Activated naive CD4-positive, alpha-beta T cell treated with anti-CD3 and anti-CD28 coated beads, Interleukin-2, amount 50 U/mL, for 24 hours (primary cell): ENCODE results near the gene NSMCE1.
"Not testable (repeated sequence)": the region's sequence is repeated elsewhere in the genome, so short reads cannot be mapped to it uniquely, and the experiment has no call there.

Experiments
- H3K27ac Mint-ChIP-seq: one replicate; pipeline ENCODE4 v1.8.0; 2021; ENCODE audit warnings: mild to moderate bottlenecking, mixed read lengths
- H3K27me3 Mint-ChIP-seq: one replicate; pipeline ENCODE4 v1.8.0; 2021; ENCODE audit warnings: mixed read lengths
- H3K36me3 Mint-ChIP-seq: one replicate; pipeline ENCODE4 v1.8.0; 2021; ENCODE audit warnings: mixed read lengths
- H3K4me1 Mint-ChIP-seq: one replicate; pipeline ENCODE4 v1.8.0; 2021; ENCODE audit warnings: mixed read lengths
- H3K4me3 Mint-ChIP-seq: one replicate; pipeline ENCODE4 v1.8.0; 2021; ENCODE audit warnings: mild to moderate bottlenecking, mixed read lengths
- H3K9me3 Mint-ChIP-seq: one replicate; pipeline ENCODE4 v1.8.0; 2021; ENCODE audit warnings: mixed read lengths

NSMCE1 gene

DNA sequence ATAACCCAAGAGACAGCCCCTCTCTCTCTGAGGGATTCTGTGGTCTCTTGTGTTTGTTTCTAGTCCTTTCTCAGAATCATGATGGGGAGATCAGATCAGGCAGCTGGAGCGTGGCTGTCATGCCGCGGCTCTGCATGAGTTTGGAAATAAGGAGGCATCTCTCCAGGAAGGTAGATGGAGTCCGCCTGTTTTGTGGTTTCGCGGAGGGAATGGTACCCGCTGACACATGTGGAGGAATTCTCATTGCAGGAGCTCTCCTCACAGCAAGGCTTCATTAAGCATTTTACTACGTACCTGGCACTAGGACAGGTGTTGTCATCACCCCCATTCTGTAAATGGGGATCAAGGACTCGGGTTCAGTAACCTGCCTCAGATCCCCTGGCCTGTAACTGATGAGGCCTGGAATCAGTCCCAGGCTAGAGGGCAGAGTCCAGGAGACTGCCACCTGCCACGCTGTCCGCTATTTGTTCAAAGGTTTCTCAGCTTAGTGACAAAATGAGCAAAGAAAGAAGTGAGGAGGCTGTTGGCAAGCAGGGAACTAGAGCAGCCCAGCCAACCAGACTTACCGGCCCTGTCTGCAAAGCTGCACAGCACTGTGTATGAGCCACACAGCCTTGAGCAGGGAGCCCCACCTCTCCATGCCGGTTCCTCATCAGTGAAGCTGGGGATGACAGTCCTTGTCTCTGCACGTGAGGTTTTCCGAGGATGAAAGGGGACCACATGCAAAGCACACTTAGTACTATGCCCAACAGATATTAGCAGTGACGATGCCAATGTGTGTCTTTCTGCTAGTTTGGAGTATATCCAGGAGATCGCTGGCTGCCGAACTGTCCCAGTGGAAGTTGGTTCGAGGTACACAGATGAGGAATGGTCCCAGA lies 54.2 kb downstream of the NSMCE1 start:
- Mint-ChIP-seq H3K36me3 (peaks cover 5% of the 10 kb centered on the region), H3K27me3 (no peaks in the 10 kb centered on the region), H3K9me3 (no peaks in the 10 kb centered on the region), H3K27ac (peak overlapping the region; percentile 35), H3K4me3 (no peak overlapping the region), H3K4me1 (peaks cover 22% of the 10 kb centered on the region)

DNA sequence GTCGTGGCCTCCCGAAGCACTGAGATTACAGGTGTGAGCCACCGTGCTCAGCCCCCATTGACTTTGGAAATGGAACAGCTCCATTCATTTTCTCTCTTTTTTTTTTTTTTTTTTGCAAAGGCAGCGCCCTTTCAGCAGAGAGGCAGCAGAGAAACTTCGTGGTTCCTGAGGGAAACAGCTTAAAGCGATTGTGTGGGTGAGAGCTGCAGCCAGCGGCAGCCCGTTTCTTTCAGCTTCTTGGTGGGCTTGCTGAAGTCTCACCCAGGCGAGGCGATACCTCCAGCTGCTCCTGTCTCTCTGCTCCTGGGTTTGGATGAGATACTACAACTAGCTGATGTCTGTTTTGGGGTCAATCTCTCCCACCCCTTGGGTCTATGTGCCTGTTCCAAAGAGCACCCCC lies 57.5 kb downstream of the NSMCE1 start:
- H3K4me1 Mint-ChIP-seq: peaks cover 25% of the 10 kb centered on the region
- no peak overlapping the region for H3K4me3 Mint-ChIP-seq
- H3K36me3 Mint-ChIP-seq: peaks cover 8% of the 10 kb centered on the region
- H3K9me3 Mint-ChIP-seq: no peaks in the 10 kb centered on the region
- H3K27me3 Mint-ChIP-seq: no peaks in the 10 kb centered on the region
- no peak overlapping the region for H3K27ac Mint-ChIP-seq

DNA sequence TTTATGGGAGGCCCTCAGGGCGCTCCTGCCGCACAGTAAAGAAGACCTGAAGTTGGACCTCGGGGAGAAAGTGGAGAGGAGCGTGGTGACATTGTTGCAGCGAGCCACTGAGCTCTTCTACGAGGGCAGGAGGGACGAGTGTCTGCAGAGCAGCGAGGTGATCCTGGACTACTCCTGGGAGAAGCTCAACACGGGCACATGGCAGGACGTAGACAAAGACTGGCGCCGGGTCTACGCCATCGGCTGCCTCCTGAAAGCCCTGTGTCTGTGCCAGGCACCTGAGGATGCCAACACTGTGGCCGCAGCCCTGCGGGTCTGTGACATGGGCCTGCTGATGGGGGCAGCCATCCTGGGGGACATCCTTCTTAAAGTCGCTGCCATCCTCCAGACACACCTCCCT lies 58.4 kb downstream of the NSMCE1 start:
- peaks cover 4% of the 10 kb centered on the region for H3K36me3 Mint-ChIP-seq
- no peak overlapping the region for H3K4me3 Mint-ChIP-seq
- peaks cover 25% of the 10 kb centered on the region for H3K4me1 Mint-ChIP-seq
- no peaks in the 10 kb centered on the region for H3K27me3 Mint-ChIP-seq
- no peak overlapping the region for H3K27ac Mint-ChIP-seq
- no peaks in the 10 kb centered on the region for H3K9me3 Mint-ChIP-seq

DNA sequence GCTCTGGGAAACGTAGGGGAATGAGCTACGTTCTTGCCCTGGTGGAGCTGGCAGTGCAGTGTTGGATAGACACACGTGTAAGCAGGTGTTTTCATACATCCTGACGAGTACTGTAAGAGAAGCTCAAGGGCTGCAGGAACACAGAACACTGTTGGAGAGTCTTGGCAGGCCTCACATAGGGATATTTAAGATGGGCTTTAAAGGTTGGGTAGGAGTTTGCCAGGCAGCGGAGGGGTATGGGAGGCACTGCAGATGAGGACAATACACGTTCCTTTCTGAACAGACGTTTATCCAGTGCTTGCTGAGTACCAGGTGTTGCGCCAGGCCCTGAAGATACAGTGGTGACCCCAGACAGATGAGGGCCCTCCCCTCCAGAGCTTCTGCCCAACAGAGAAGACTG lies 59.0 kb downstream of the NSMCE1 start:
- Mint-ChIP-seq H3K27me3 (no peaks in the 10 kb centered on the region), H3K27ac (no peak overlapping the region), H3K36me3 (peaks cover 4% of the 10 kb centered on the region), H3K4me1 (peaks cover 25% of the 10 kb centered on the region), H3K9me3 (no peaks in the 10 kb centered on the region), H3K4me3 (no peak overlapping the region)

DNA sequence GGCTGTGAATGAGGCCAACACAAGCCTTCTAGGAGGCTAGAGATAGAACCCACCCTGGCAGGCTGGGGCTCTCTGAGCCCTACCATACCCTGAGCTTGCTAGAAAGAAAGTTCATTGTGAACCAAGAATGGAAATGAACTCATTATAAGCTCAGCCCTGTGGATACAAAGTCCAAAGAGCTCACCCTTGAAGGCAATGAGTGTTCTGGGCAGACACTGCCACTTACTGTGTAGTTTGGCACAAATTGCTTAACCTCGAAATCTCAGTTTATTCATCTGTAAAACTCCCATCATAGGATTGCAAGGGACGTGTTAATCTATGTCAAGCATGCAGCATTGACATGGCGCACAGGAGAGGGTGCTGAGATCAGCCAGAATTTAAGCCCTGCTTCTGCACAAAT lies 59.8 kb downstream of the NSMCE1 start:
- H3K4me1 Mint-ChIP-seq: peaks cover 30% of the 10 kb centered on the region
- H3K27me3 Mint-ChIP-seq: no peaks in the 10 kb centered on the region
- no peak overlapping the region for H3K4me3 Mint-ChIP-seq
- H3K27ac Mint-ChIP-seq: no peak overlapping the region
- no peaks in the 10 kb centered on the region for H3K9me3 Mint-ChIP-seq
- H3K36me3 Mint-ChIP-seq: peaks cover 4% of the 10 kb centered on the region

DNA sequence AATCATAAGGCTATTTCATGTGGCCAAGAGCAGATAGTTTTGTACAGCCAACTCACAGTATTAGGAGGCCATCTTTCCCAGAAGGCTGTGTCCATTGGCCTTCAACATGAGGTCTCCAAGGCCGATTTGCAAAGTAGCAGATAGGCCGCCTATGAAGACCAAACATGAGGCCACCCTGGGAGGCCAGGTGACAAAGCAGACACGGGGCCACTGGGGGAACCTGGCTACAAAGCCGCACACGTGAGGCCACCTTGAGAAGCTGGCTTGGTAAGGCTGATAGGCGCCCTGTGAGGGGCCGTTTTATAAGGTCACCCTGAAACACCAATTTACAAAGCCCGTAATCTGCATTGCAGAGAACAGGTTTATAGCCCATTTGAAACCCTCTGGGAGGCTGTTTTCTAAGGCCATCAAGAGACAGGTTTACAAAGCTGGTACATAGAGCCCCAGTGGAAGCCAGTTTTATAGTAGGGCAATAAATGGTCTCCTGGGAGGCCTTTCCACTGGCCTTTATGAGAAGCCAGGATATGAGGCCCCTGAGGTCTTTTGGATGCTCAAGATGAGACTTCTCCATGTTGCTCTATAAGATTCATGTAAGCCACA lies 60.4 kb downstream of the NSMCE1 start:
- Mint-ChIP-seq H3K4me3 (no peak overlapping the region), H3K27ac (no peak overlapping the region), H3K4me1 (peaks cover 26% of the 10 kb centered on the region), H3K9me3 (no peaks in the 10 kb centered on the region), H3K27me3 (no peaks in the 10 kb centered on the region), H3K36me3 (peaks cover 4% of the 10 kb centered on the region)

DNA sequence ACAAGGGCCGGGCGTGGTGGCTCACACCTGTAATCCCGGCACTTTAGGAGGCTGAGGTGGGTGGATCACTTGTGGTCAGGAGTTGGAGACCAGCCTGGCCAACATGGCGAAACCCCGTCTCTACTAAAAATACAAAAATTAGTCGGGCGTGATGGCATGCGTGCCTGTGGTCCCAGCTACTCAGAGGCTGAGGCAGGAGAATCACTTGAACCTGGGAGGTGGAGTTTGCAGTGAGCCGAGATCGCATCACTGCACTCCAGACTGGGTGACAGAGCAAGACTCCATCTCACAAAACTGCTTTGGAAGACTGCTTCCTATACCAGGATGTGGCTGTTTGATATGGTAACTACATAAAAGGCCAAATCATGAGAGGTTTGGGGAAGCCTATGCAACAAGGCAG lies 61.5 kb downstream of the NSMCE1 start:
- not testable (repeated sequence) for H3K9me3 Mint-ChIP-seq, H3K36me3 Mint-ChIP-seq, H3K27me3 Mint-ChIP-seq, H3K27ac Mint-ChIP-seq, H3K4me3 Mint-ChIP-seq
- H3K4me1 Mint-ChIP-seq: peaks cover 32% of the 10 kb centered on the region

DNA sequence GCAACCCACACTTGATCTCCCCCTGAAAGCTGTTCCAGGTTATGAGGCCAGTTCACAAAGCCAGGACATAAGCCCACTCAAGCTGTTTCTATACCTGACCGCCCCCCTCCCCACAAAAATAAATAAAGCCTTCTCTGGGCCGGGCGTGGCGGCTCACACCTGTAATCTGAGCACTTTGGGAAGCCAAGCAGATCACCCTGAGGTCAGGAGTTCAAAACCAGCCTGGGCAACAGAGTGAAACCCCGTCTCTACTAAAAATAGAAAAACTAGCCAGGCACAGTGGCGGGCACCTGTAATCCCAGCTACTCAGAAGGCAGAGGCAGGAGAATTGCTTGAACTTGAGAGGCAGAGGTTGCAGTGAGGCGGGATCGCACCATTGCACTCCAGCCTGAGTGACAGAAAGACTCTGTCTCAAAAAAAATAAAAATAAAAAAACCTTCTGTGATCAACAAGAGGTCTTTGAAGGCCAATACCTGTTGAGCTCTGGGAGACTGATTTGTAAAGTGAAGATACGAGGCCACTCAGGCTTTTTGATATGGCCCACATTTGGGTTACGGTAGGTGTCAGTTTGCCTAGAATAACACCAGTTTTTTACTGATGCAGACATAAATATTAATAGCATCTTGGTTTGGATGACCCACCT lies 63.0 kb downstream of the NSMCE1 start:
- Mint-ChIP-seq H3K36me3 (peaks cover 4% of the 10 kb centered on the region), H3K27me3 (no peaks in the 10 kb centered on the region), H3K4me1 (peaks cover 35% of the 10 kb centered on the region), H3K9me3 (no peaks in the 10 kb centered on the region), H3K4me3 (no peak overlapping the region), H3K27ac (no peak overlapping the region)

DNA sequence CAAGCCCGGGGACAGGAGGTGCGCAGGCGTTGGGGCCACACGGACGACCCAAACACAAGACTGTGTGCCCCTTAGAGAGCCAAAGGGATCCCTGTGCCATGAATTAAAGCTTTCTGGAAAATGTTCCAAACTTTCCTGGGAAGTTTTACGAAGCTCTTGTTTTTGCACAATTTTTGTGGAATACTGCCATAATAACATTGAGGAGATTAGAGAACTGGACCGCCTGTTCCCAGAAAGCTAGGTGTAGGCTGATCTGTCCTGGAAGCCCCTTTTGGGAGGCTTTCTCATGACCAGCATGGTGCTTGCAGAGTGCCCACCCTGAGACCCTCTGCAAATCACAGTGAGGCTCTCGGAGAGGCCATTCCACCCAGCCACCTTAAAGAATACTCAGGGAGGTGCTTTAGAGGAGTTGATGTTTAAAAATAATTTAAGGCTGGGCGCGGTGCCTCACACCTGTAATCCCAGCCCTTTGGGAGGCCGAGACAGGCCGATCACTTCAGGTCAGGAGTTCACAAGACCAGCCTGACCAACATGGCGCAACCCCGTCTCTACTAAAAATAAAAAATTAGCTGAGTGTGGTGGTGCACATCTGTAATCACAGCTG lies 64.2 kb downstream of the NSMCE1 start:
- no peaks in the 10 kb centered on the region for H3K27me3 Mint-ChIP-seq
- H3K27ac Mint-ChIP-seq: peak overlapping the region; percentile 99
- no peaks in the 10 kb centered on the region for H3K9me3 Mint-ChIP-seq
- H3K4me3 Mint-ChIP-seq: peak overlapping the region; percentile 97
- H3K4me1 Mint-ChIP-seq: peaks cover 46% of the 10 kb centered on the region
- H3K36me3 Mint-ChIP-seq: peaks cover 4% of the 10 kb centered on the region

DNA sequence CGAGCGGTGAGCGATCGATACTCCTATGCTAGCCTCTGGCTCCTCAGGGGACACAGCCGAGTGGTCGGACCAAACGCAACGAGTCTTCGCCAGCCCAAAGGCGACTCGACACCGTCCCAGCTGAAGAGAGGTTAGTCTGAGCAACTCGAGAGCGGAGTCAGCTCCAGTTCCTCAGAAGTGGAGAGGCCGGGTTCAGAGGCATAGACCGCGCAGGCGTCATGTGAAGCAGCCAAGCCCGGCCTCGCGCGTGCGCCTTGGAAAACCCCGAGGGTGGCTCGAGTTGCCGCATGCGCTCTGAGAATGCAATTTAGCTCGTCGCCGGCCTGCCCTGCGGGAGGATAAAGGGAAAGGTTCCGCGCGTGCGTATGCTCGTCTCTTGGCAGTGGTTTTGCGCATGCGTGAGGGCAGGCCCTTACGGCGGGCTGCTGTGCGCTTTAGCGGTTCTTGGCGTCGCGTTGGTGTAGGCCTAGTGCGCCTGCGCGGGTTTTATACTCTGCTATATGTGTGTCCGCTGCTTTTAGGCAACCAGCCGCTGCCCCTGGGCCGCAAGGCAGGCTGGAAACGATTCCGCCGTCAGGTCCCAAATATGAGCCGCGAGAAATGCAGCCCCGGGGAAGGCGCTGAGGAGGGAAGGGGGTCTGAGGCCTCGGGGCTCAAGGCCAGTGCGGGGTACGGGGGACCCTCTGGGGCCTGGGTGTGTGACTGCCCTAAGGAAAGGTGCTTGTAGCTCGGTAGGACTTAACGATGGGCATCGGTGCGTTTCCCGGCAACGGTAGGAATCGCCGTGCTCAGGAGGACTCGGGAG lies 64.9 kb downstream of the NSMCE1 start, which contains the start of gene KDM8:
Gene KDM8, plus strand, starts transcription at position 20 of the 805 bp plus-strand sequence. CDS start 6,598 bp downstream, outside the sequence.
- Mint-ChIP-seq H3K27ac (peak within 1 kb of the TSS; percentile 99), H3K27me3 (no peaks in the 10 kb centered on the region), H3K4me1 (peaks cover 53% of the 10 kb centered on the region), H3K36me3 (peaks cover 4% of the 10 kb centered on the region), H3K9me3 (no peaks in the 10 kb centered on the region), H3K4me3 (peak within 1 kb of the TSS; percentile 97)

DNA sequence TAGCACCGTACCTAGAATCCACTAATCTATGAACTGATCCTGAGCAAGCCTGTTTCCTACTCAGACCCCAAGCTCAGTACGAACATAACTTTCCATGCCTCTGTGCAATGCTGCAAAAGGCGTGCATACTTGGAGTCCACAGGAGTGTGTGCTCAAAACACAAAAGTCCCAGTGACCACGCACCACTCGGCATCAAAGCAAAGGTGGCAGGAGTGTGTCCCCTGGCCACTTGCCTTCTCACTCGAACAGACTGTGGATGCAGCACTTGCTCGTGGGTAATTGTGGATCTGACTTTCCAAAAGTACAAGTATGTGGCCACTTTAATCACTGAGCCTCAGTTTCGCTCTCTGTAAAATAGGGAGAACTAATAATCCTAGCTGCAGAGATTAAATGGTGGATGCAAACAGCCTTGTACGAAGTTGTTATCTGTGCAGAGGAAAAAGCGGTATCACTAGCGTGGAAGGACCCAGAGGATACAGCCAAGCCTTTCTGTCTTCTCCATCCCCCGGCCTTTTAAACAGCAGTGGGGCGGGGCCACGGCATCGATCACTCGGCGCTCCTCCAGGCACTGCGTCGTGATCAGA lies 65.6 kb downstream of the NSMCE1 start:
- Mint-ChIP-seq H3K4me3 (peak overlapping the region; percentile 97), H3K27me3 (no peaks in the 10 kb centered on the region), H3K27ac (peak overlapping the region; percentile 99), H3K9me3 (no peaks in the 10 kb centered on the region), H3K4me1 (peaks cover 60% of the 10 kb centered on the region), H3K36me3 (peaks cover 4% of the 10 kb centered on the region)

DNA sequence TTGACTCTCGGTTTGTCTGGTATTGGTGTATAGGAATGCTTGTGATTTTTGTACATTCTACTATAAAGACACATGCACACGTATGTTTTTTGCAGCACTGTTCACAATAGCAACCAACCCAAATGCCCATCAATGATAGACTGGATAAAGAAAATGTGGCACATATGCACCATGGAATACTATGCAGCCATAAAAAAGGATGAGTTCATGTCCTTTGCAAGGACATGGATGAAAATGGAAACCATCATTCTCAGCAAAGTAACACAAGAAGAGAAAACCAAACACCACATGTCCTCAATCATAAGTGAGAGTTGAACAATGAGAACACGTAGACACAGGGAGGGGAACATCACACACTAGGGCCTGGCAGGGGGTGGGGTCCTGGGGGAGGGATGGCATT lies 67.7 kb downstream of the NSMCE1 start:
- H3K4me3 Mint-ChIP-seq: peak overlapping the region; percentile 23
- not testable (repeated sequence) for H3K9me3 Mint-ChIP-seq, H3K36me3 Mint-ChIP-seq, H3K27me3 Mint-ChIP-seq
- peaks cover 76% of the 10 kb centered on the region for H3K4me1 Mint-ChIP-seq
- peak overlapping the region; percentile 91 for H3K27ac Mint-ChIP-seq

DNA sequence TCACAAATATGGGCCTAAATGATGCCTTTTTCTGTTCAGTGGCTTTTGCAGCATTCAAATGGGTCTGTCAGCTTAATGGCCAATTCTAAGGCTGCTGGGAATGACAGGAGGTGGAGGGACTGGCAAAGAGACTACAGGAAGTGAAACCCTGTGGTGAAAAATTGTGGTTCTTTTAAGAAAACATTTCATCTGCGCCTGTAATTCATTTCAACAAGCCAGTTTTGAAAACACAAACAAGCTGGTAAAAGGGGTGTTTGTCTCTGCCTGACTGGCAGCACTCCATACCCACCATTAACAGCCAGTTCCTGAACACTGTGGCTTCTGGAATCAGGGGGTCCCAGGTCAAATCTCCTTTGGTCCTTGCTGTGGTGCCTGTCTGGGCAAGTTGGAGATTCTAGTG lies 68.8 kb downstream of the NSMCE1 start:
- H3K27me3 Mint-ChIP-seq: no peaks in the 10 kb centered on the region
- peak overlapping the region; percentile 71 for H3K27ac Mint-ChIP-seq
- H3K4me3 Mint-ChIP-seq: peak overlapping the region; percentile 66
- no peaks in the 10 kb centered on the region for H3K9me3 Mint-ChIP-seq
- H3K36me3 Mint-ChIP-seq: peaks cover 1% of the 10 kb centered on the region
- peaks cover 87% of the 10 kb centered on the region for H3K4me1 Mint-ChIP-seq

DNA sequence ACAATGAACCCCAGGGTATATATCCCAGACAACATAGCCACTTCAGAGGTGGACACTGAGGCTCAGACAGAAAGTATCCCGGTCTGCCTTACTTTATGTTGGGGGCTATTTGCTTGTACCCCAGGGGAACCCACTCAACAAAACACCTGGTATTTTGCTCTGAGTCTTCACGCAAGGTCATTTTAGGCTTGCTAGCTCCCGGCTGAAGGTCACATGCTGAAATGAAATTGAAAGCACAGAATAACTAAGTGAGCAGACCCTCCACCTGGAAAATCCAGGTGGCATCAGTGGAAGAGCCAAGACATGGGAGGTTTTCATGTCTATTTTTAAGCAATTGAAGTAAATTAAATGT lies 69.4 kb downstream of the NSMCE1 start:
- Mint-ChIP-seq H3K4me3 (no peak overlapping the region), H3K4me1 (peaks cover 89% of the 10 kb centered on the region)

More for the DNA sequence above, 69.4 kb downstream of the NSMCE1 start:
- Mint-ChIP-seq H3K9me3 (no peaks in the 10 kb centered on the region), H3K27me3 (no peaks in the 10 kb centered on the region), H3K27ac (peak overlapping the region; percentile 32), H3K36me3 (peaks cover 1% of the 10 kb centered on the region)
